HG03442 (cell line): ENCODE results near the gene ME2.
"Not testable (repeated sequence)": the region's sequence is repeated elsewhere in the genome, so short reads cannot be mapped to it uniquely, and the experiment has no call there.

Source experiments
- ATAC-seq: cut with Tn5 transposase; IDR thresholded peaks from one replicate; pipeline ENCODE4 v1.9.1; 2021; ENCODE audit warnings: mild to moderate bottlenecking, moderate library complexity; ENCODE audit not compliant: unreplicated experiment

The ME2 gene

DNA sequence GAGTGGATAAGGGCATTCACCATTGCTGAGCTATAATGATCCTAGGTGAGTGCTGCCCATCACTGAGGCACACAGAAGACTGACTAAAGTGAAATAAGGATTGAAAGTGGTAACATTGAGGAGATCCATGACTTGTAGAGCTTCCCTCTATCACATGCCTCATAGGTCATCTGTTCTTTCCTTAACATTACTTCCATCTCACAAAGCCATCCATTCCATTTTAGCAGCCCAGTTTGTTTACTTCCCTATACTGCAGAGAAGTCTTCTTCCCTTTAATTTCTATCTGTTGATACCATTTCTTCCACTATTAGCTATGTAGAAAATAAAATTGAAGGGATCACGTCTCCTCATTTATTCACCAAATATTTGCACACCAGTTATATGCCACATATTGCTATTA, 32.1 kb downstream of the ME2 start:
- no peak for ATAC-seq

DNA sequence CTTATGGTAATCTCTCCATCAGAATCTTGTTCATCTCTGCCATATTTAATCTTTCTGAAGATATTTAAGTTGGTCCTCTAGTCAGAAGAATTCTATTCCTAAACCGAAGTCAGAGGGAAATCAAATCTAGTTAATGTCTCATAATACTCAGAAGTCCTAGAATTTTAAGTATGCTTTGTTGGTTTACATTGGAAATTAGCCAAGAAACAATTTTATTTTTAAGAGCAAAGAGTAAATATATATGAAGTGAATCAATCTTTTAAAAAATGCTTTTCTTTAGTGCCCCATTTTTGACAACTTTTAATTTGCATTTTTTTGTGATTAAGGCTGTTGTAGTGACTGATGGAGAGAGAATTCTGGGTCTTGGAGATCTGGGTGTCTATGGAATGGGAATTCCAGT, 38.1 kb downstream of the ME2 start:
- no peak for ATAC-seq

DNA sequence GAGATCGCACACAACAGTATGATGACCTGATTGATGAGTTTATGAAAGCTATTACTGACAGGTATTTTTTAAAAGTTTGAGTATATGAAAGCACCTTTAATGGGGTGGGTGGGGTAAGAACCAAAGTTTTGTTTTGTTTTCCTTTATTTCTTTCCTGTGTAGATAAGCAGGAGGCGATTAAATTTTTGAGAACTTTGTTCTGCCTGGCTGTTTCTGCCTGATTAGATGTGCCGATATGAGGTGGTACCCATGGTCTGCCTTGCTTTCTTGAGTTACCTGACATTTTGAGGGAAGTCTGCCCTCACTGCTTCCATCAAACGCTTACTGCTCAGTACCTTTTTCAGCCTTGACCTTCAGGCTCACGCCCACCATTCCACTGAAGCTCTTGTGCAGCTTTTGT, 39.2 kb downstream of the ME2 start:
- ATAC-seq: no peak

DNA sequence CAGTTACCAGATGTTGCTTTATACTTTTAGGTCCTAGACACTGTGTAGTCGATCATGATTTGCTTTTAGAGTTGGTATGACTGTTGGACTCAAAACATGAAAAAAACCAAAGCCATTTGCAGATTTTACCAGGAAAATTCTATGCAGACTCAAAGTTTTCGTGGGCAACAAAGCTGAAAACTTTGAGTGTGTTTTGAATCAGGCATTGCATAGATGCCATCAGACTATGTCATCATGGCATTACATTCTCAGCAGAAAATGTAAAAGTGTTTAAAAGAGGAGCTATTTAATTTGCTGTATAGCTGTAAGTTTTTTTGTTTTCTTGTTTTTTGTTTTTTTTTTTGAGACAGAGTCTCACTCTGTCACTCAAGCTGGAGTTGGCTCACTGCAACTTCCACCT, 45.5 kb downstream of the ME2 start:
- ATAC-seq: no peak

DNA sequence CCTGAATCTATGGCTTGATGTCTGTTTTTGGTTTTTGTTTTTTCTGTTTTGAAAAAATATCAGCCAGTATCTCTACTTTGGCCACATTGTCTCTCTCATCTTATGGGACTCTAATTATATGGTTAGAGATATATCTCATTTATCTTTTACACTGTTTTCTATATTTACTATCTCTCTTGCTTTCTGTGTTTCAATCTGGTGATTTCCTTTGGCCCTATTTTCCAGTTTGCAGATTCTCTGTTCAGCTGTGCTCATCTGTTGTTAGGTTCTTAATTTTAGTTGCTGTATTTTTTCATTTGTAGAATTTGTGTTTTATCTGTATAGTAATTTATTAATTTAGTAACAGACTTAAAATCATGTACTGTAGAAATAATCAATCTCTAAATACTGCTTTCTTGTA, 47.6 kb downstream of the ME2 start:
- ATAC-seq: no peak

DNA sequence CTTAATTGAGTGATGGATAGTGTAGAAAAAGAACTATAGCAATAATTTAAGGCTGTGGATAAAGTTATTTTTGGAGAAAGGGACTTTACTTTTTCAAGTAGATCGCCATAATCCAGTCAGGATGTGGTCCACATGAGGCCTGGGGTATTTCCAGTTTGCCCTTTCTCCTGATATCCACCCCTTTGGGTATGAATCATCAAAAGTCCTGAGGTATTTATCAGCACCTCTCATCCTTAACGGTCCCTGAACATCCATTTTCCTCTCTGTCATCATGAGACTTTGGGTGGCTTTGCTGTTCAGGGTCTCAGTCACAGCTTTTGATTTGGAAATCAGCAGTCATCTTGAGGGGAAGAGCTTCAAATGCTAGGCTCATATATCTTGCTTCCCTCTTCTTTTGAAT, 49.6 kb downstream of the ME2 start:
- ATAC-seq: no peak

DNA sequence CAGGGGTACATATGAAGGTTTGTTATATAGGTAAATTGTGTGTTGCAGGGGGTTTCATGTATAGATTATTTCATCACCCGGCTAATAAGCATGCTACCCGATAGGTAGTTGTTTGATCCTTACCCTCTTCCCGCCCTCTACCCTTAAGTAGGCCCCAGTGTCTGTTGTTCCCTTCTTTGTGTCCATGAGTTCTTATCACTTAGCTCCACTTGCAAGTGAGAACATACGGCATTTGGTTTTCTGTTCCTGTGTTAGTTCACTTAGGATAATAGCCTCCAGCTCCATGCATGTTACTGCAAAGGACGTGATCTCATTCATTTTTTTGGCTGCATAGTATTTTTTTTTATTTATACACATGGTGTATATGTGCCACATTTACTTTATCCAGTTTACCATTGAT, 54.8 kb downstream of the ME2 start:
- no peak for ATAC-seq

DNA sequence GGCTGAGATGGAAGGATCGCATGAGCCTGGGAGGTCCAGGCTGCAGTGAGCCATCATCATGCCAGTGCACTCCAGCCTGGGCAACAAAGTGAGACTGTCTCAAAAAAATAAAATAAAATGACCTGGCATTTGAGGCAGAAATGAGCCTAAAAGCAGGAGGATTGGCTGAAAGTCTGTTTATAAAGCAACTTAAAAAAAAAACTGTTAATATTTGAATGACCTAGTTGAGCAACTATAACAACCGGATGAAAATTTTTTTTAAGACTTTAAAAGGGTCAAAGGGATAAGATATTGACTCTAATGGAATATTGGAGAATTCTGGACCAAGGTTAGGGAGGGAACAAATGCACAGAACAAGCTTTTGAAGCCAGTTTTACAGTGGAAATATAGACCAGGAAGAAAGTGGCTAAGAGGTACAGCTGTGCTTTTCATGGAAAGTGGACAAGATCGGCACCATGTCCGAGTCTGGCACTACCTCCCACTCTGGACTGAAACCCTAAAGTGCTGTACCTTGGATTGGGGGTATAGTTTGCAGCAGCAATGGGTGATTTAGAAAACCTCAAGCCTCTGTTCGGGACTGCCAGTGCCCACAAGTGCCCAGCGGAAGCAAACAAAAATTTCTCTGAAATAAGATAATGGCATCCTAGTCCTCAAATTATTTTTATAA, 55.8 kb downstream of the ME2 start:
- ATAC-seq: no peak

DNA sequence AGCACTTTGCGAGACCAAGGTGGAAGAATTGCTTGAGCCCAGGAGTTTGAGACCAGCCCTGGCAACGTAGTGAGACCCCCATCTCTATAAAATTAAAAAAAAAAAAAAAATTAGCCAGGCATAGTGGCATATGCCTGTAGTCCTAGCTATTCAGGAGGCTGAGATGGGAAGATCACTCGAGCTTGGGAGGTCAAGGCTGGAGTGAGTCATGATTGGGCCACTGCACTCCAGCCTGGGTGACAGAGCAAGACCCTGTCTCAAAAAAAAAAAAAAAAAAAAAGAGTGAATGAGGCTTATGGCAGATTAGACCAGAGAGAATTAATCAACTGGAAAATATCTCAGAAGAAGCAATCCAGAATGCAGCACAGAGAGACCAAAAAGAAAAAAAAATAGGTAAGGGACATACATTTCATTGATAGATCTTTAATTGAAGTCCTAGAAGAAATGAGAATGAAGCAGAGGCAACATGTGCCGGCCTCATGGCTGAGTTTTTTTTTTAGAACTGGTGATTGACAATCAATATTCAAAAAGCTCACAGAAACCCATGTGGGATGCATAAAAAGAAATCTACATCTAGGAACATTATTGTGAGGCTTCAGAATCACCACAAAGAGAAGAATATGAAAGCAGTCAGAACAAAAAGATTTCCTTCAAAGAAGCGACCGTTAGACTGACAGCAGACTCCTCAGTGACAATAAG, 56.7 kb downstream of the ME2 start:
- ATAC-seq: no peak

DNA sequence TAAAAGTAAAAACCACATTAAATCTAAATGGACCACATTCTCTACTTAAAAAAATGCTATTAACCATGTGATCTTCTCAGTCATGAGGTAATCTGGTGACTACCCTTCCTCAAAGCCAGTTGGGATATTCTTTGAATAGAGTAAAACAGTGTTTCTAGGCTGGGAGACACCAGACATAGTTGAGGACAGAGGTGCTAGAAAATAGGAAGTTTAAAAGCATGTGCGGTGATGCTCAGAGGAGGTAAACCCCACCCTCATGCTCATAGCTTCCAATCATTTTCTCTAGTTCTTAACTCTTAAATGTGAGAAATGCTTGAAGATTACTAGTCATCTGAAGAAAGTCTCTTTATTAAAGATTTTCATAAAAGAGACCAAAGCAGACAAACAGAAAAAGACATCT, 58.3 kb downstream of the ME2 start:
- ATAC-seq: no peak

DNA sequence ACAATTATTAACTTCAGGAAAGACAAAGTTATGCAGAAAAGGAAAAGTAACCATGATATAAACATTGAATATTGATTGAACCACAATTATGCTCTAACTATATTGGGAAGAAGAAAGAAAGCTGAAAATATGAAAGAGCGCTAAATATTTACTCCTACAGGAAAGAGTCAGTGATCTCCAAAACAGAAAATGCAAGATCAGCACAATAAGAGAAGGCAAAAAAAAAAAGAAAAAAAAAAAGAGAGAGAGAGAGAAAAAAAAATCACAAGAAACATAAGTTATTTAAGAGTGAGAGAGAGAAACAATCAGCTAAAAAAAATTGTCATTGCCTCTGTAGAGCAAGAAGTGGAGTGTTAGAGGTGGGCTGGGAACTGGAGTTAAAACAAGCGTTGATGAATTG, 60.0 kb downstream of the ME2 start:
- ATAC-seq: no peak

DNA sequence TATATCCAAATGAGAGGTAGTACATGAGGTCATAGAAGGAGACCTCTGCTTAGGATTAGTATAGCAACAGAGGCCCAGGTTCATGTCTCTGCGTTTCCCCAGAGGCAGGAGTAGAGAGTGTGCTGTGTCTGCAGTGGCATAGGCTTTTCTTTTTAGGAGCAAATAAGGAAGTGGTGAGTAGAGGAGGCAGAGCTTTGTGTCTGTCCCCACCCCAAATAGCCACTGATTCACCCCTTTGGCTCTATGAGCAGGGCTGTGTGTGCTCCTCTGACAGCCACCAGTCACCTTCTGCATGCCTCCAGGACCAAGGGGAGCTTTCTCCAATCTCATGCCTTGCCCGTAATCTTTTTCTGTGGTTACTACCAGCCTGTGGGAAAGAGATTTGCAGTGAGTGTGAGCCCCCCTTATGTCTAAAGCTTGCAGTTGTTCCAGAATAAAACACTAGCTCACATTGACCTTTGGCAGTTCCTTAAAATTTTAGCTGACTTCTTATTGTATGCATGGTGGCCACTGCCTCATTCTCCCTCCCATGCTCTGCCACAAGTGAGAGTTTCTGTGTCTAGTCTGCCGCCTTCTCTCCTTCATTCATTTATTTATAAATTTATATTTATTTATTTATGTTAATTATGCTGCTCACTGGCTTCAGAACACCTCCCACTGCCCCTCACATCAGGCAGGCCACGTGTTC, 65.5 kb downstream of the ME2 start:
- ATAC-seq: no peak

DNA sequence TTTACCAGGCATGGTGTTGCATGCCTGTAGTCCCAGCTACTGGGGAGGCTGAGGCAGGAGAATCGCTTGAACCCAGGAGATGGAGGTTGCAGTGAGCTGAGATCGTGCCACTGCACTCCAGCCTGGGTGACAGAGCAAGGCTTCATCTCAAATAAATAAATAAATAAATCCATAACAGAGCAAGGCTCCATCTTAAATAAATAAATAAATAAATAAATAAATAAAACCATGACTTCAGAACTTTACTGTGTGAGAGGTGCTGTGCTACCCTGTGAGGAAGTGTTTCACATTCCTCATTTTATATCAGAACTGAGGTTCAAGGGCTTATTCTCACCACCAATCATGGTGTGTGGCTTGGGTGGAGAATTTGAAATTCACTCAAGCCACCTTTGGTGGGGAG, 67.0 kb downstream of the ME2 start:
- ATAC-seq: not testable (repeated sequence)

DNA sequence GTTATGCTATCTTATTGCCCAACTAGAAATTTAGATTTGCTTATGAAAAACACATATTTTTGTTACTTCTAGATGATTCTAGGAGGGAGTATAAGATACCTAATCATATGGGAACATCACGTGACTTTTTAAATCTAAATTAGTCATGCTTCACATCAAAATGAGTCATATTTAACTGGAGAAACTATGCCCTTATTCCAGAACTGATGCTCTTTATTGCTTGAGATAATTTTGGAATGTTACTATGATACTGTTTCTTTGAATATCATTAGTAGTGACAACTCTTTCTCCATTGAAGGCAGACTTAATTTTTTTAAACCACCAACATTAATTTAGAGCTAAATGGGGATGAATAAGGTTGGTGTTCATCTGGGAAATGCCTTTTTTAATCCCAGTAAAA, 69.0 kb downstream of the ME2 start:
- no peak for ATAC-seq

DNA sequence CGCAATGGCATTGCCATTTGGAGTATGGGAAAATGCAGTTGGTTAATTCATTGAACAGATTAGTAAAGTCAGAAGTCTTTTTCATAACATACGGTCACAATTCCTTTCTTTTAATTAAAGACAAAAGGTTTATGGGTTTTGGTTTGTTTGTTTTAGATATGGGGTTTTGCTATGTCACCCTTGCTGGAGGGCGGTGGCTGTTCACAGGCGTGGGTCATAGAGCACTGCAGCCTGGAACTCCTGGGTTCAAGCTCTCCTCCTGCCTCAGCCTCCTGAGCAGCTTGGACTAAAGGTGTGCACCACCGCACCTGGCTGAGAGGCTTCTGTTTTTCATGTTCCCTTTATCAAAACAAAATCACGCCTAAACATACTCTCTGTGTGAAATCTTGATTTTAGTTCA, 70.3 kb downstream of the ME2 start:
- no peak for ATAC-seq

DNA sequence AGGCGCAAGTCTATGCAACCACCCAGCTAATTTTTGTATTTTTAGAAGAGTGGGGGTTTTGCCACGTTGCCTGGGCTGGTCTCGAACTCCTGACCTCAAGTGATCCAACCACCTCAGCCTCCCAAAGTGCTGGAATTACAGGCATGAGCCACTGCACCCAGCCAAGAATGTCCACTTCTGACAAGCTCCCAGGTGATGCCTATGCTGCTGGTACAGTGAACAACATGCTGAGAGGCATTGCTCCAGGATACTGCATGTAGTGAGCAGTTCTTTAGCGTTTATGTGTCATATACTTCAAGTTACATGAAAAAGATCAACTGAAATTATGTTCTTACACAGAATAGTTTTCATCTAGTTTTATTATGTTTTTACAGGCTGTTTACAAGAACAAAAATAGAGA, 71.7 kb downstream of the ME2 start:
- ATAC-seq: no peak

DNA sequence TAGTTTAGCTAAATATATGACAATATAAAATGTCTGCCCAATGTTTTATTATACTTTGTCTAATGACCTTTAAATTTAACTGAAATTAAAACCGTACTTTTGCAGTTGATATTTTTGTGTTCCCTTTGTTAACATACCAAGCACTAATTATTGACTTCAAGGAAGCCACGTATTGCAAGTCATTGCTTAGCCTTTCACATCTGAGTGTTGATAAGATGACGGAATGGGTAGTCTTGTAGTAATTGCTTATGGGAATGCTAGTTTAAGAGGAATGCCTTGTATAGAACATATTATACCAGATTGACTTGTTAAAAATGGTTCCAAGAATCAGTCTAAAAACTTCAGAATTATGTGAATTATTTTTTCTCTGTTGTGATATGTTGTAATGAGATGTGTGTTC, 74.9 kb downstream of the ME2 start:
- ATAC-seq: no peak

DNA sequence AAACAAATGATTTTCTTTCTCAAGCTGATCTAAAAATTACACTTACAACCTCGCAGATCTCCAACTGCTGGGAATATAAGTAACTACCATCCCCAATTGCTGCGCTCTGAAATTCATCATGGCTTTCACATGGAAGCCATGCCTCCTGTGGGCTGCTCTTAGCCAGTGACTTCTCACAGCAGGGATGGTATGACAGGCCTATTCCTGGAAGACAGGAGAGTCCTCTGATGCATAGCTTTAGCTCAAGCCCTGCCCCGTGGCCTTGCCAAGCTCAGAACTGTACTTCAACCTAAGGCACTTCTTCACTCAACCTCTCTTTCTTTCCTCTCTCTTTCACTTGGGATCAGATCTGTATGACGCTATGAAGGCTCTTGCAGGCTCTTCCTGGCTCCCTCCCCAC, 76.3 kb downstream of the ME2 start:
- no peak for ATAC-seq

DNA sequence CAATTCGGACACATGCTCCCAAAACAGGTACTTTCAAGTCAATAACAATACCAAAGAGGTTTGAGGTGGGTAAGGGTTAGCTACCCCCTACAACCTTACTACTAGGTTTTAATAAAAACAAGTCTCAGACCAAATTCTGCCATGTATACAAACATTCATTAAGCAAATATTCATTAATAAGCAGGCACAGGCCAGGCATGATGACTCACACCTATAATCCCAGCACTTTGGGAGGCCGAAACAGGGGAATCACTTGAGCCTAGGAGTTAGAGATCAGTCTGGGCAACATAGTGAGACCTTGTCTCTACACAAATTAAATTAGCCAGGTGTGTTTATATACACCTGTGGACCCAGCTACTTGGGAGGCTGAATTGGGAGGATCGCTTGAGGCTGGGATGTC, 77.2 kb downstream of the ME2 start:
- no peak for ATAC-seq

DNA sequence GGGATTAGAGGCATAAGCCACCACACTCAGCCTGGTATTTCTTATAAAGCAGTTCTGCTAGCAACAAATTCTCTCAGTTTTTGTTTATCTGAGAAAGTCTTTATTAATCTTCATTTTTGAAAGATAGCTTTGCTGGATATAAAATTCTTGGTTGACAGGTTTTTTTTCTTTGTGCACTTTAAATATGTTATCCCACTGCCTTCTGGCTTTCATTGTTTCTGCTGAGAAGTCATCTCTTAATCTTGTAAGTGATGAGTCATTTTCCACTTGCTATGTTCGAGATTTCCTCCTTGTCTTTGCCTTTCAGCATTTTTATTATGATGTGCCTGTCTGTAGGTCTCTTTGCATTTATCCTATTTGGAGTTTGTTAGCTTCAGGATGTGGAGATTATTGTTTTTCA, 83.1 kb downstream of the ME2 start:
- no peak for ATAC-seq

DNA sequence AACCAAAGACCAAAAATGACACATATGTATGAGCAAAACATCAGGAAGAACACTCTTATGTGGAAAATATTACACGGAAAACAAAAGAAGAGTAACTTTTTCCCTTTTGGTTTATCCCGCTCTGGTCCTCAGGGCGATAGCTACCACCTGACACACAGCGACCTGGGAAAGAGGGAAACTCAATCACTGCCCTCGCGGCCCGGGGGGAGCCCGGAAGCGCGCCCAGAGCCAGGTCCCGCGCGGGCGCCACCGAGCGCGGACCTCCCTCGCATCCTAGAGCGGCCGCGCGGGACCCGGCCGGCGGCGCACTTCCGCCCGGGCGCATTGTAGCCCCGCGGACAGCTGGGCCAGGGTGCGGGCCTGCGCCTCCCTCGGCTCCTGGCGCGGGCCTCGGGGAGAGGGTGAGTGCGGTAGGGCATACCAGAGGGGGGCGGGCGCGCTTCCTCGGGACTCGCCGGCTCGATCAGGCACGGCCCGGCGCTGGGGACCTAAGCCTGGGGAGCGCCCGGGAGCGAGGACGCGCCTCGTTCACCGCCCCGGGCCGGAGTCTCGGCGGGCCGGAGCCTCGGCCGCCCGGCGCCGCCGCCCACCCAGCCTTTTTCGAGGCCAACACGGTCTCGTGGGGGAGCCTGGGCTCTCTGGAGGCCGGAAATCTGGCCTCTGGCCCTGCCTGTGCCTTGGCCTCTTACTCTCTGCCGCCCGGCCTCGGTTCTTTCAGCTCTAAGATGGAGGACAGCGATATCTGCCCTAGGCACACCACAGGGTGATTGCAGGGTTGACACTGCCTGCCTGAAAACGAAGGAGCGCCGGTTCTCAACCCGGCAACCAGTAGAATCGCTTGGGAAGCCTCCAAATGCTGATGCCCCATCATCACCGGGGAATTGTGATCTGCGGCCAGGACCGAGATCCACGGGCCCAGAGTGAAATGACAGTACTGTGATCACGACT, 89.1 kb downstream of the ME2 start, which contains the start of gene ELAC1:
ELAC1 (plus strand) TSS at position 327 of the 948 bp plus-strand sequence. CDS start 6,365 bp downstream, outside the sequence.
- peak; percentile 95 for ATAC-seq
